GM12878 (cell line): Measurements from ENCODE around the gene ADARB1. TPM values are rescaled to one million over a fixed set of nuclear protein-coding genes. Genes with fewer than 3 reads are reported as not detected.

Experiments used
- BMI1 ChIP-seq: fragments of 450-650 bp; IDR thresholded peaks from 2 replicates; pipeline ENCODE4 v1.6.1; 2016; ENCODE audit warnings: mild to moderate bottlenecking, moderate library complexity, borderline replicate concordance
- CBFB ChIP-seq: IDR thresholded peaks from 2 replicates; pipeline ENCODE4 v1.6.1; 2016; ENCODE audit warnings: antibody characterized with exemption, low read depth
- CBX3 ChIP-seq: fragments of 200-600 bp; sonication (generic); IDR thresholded peaks from 2 replicates; pipeline ENCODE4 v1.6.1; 2016; ENCODE audit warnings: low read depth, borderline replicate concordance
- CBX5 ChIP-seq: sonication (generic); IDR thresholded peaks from 2 replicates; pipeline ENCODE4 v1.6.1; 2016; ENCODE audit warnings: low read depth, moderate library complexity, mild to moderate bottlenecking, inconsistent platforms
- CHD2 ChIP-seq: IDR thresholded peaks from 2 replicates; pipeline ENCODE4 v1.6.1; 2011; ENCODE audit warnings: low read depth, low read length, improper control_type of control experiment, borderline replicate concordance
- CREB1 ChIP-seq: IDR thresholded peaks from 2 replicates; pipeline ENCODE4 v1.6.1; 2012; ENCODE audit warnings: low read depth, mild to moderate bottlenecking, inconsistent platforms
- ELK1 ChIP-seq: IDR thresholded peaks from 2 replicates; pipeline ENCODE4 v1.6.1; 2012; ENCODE audit warnings: low read depth, low read length, improper control_type of control experiment
- IRF3 ChIP-seq: fragments of 450-650 bp; IDR thresholded peaks from 2 replicates; pipeline ENCODE4 v1.6.1; 2014; ENCODE audit warnings: mild to moderate bottlenecking
- JUND ChIP-seq: IDR thresholded peaks from 2 replicates; pipeline ENCODE4 v1.6.1; 2012; ENCODE audit warnings: low read depth, mild to moderate bottlenecking, low read length, improper control_type of control experiment, moderate library complexity
- KLF5 ChIP-seq: fragments of 450-650 bp; IDR thresholded peaks from 2 replicates; pipeline ENCODE4 v1.6.1; 2014; ENCODE audit warnings: mild to moderate bottlenecking; ENCODE audit not compliant: partially characterized antibody
- NKRF ChIP-seq: fragments of 450-650 bp; conservative IDR thresholded peaks from 2 replicates; pipeline ENCODE4 v1.6.1; 2017; ENCODE audit warnings: mild to moderate bottlenecking, moderate library complexity
- NR2C1 ChIP-seq: fragments of 450-650 bp; IDR thresholded peaks from 2 replicates; pipeline ENCODE4 v1.6.1; 2017; ENCODE audit warnings: antibody characterized with exemption, mild to moderate bottlenecking, moderate library complexity
- PKNOX1 ChIP-seq: fragments of 450-650 bp; IDR thresholded peaks from 2 replicates; pipeline ENCODE4 v1.6.1; 2016; ENCODE audit warnings: mild to moderate bottlenecking
- PML ChIP-seq: IDR thresholded peaks from 2 replicates; pipeline ENCODE4 v1.6.1; 2012; ENCODE audit warnings: low read length, inconsistent platforms
- RAD21 ChIP-seq: IDR thresholded peaks from 2 replicates; pipeline ENCODE4 v1.6.1; 2011; ENCODE audit warnings: mild to moderate bottlenecking, low read depth, low read length, moderate library complexity; ENCODE audit not compliant: insufficient read depth
- SP1 ChIP-seq: IDR thresholded peaks from one replicate; pipeline ENCODE4 v1.6.1; 2011; ENCODE audit warnings: low read depth, low read length
- SREBF1 ChIP-seq: IDR thresholded peaks from 2 replicates; pipeline ENCODE4 v1.6.1; 2012; ENCODE audit warnings: mild to moderate bottlenecking, low read length
- SRF ChIP-seq, 2 experiments: IDR thresholded peaks; 2 replicates each; pipeline ENCODE4 v1.6.1; 2011; ENCODE audit warnings: low read depth in 2 of 2, low read length in 2 of 2, mild to moderate bottlenecking in 1 of 2, moderate library complexity in 1 of 2
- SUZ12 ChIP-seq: fragments of 200-600 bp; sonication (generic); IDR thresholded peaks from one replicate; pipeline ENCODE4 v1.6.1; 2018; ENCODE audit warnings: antibody characterized with exemption, mild to moderate bottlenecking; ENCODE audit not compliant: unreplicated experiment
- TCF3 ChIP-seq: IDR thresholded peaks from 2 replicates; pipeline ENCODE4 v1.6.1; 2012; ENCODE audit warnings: low read depth, mild to moderate bottlenecking, low read length, borderline replicate concordance; ENCODE audit not compliant: insufficient read depth
- ZBTB11 ChIP-seq: fragments of 450-650 bp; formaldehyde crosslinking; IDR thresholded peaks from 2 replicates; pipeline ENCODE4 v1.5.0; 2022; ENCODE audit warnings: mild to moderate bottlenecking, missing genetic modification characterization
- ZZZ3 ChIP-seq: IDR thresholded peaks from 2 replicates; pipeline ENCODE4 v1.6.1; 2011; ENCODE audit warnings: low read depth; ENCODE audit not compliant: control insufficient read depth, insufficient read length
- polyA plus RNA-seq, 11 experiments: library from polyadenylated mRNA; depleted of rRNA in 4 of 11; unstranded in 6 of 11; stranded (reverse) in 5 of 11; fragments of >200 nt; fragmentation: Nextera tagmentation in 4 of 11; fragmentation: Illumina TruSeq in 1 of 11; extraction: Ambion mirVana in 4 of 11; extraction: Trizol in 1 of 11; gene quantifications; 1 replicate in 1 of 11; 2 replicates in 10 of 11; pipeline versions ENCODE4 v1.2.1 to v1.2.3, GENCODE V29; 2011 to 2016; ENCODE audit warnings: inconsistent platforms in 2 of 11, missing spikeins in 2 of 11, low read depth in 1 of 11
- total RNA-seq, 4 experiments: library from RNA; depleted of rRNA in 3 of 4; stranded (reverse); fragments of >200 nt in 3 of 4; fragmentation: Illumina TruSeq in 1 of 4; extraction: Trizol in 1 of 4; gene quantifications; 2 replicates each; pipeline versions ENCODE4 v1.2.1 to v1.2.3, GENCODE V29; 2013 to 2021

The ADARB1 gene
- total and polyA plus RNA-seq, 10 of the 15 experiments (the other 5 are each of a cell fraction or from before 2014, with no cell fraction given): 5.7 to 61.7 (median 25.3) TPM

GRCh38 chr21:45109831-45110492 is 35.6 kb downstream of the ADARB1 start (continued):
- TF ChIP-seq ZBTB11 (no peak), SREBF1 (no peak; the same call in none of the 2 replicates), SUZ12 (no peak), JUND (peak; percentile 18; the same call in 1 of the 2 replicates), IRF3 (no peak), TCF3 (peak; percentile 80; the same call in 1 of the 2 replicates), BMI1 (peak; percentile 75), RAD21 (peak; percentile 19; the same call in 1 of the 2 replicates), KLF5 (peak; percentile 70), ELK1 (peak; percentile 87), NR2C1 (peak; percentile 62), PML (peak; percentile 87), SP1 (peak; percentile 80), NKRF (no peak; the same call in 1 of the 2 replicates), CBFB (peak; percentile 99), CBX3 (no peak), SRF (IDR thresholded peaks at IDR 0.05; ENCODE audit: low read depth in 2 of 2, low read length in 2 of 2) (peak in 1 of 2 experiments; percentile 68; a peak in 1 of 4 replicates), CHD2 (peak; percentile 65; the same call in 1 of the 2 replicates), CREB1 (peak; percentile 83), ZZZ3 (no peak), PKNOX1 (no peak), CBX5 (peak; percentile 87)
